HEK293 (cell line): ENCODE measurements around the gene COL5A3.

Experiments
- CTCF ChIA-PET: fragments of 350-600 bp; formaldehyde crosslinking; extraction: SDS; loops from one replicate; lab custom pipeline; 2021; ENCODE audit warnings: antibody characterized with exemption; lab: Yijun Ruan, JAX
- POLR2A ChIA-PET: fragments of 300-600 bp; formaldehyde crosslinking; extraction: SDS; loops from one replicate; lab custom pipeline; 2020; ENCODE audit warnings: antibody characterized with exemption, inconsistent platforms; lab: Yijun Ruan, JAX
- H3K27ac ChIP-seq: fragments of 200-500 bp; sonication (Bioruptor generic); 2 replicates; pipeline ENCODE4 v1.5.1; 2014; ENCODE audit warnings: low read depth, low read length, control low read depth, inconsistent platforms; ENCODE audit errors: extremely low read depth
- H3K36me3 ChIP-seq, 2 experiments: fragments of 200-500 bp in 1 of 2; sonication (Bioruptor generic) in 1 of 2; 1 replicate in 1 of 2; 2 replicates in 1 of 2; pipeline ENCODE4 v1.5.1; 2014 to 2017; ENCODE audit warnings: inconsistent platforms in 2 of 2, low read length in 2 of 2; ENCODE audit not compliant: control insufficient read depth in 2 of 2, insufficient read depth in 1 of 2
- H3K4me1 ChIP-seq: fragments of 200-500 bp; sonication (Bioruptor generic); 2 replicates; pipeline ENCODE4 v1.5.1; 2014; ENCODE audit warnings: mild to moderate bottlenecking, low read length, inconsistent platforms; ENCODE audit not compliant: control insufficient read depth, insufficient read depth
- H3K4me3 ChIP-seq: 2 replicates; pipeline ENCODE4 v1.5.1; 2011; ENCODE audit warnings: low read depth, mild to moderate bottlenecking, control low read depth, low read length, moderate library complexity
- H3K9me3 ChIP-seq: fragments of 200-500 bp; sonication (Bioruptor generic); 2 replicates; pipeline ENCODE4 v1.5.1; 2014; ENCODE audit warnings: low read depth, low read length, inconsistent platforms; ENCODE audit not compliant: control insufficient read depth, insufficient read depth
- BCL11A ChIP-seq: fragments of 450-650 bp; formaldehyde crosslinking; IDR thresholded peaks from 2 replicates; pipeline ENCODE4 v1.5.1; 2016; ENCODE audit warnings: low read depth, missing biosample characterization, missing genetic modification characterization
- GLIS1 ChIP-seq: fragments of 450-650 bp; formaldehyde crosslinking; IDR thresholded peaks from 2 replicates; pipeline ENCODE4 v1.5.1; 2016; ENCODE audit warnings: missing biosample characterization, missing genetic modification characterization
- GLIS2 ChIP-seq: fragments of 450-650 bp; formaldehyde crosslinking; IDR thresholded peaks from 2 replicates; pipeline ENCODE4 v1.5.1; 2016; ENCODE audit warnings: missing biosample characterization, missing genetic modification characterization
- HOXA7 ChIP-seq: sonication (generic); formaldehyde crosslinking; IDR thresholded peaks from 2 replicates; pipeline ENCODE4 v1.8.1; 2022; ENCODE audit warnings: missing genetic modification reagents, borderline replicate concordance
- KLF9 ChIP-seq: fragments of 450-650 bp; formaldehyde crosslinking; IDR thresholded peaks from 2 replicates; pipeline ENCODE4 v1.5.1; 2016; ENCODE audit warnings: missing biosample characterization, missing genetic modification characterization, low read depth
- RBAK ChIP-seq: fragments of 450-650 bp; formaldehyde crosslinking; IDR thresholded peaks from 2 replicates; pipeline ENCODE4 v1.5.1; 2016; ENCODE audit warnings: missing biosample characterization, missing genetic modification characterization
- ZBTB7A ChIP-seq: fragments of 450-650 bp; formaldehyde crosslinking; IDR thresholded peaks from 2 replicates; pipeline ENCODE4 v1.5.1; 2016; ENCODE audit warnings: low read depth, missing biosample characterization, missing genetic modification characterization
- ZFP69B ChIP-seq: fragments of 450-650 bp; formaldehyde crosslinking; IDR thresholded peaks from 2 replicates; pipeline ENCODE4 v1.5.1; 2016; ENCODE audit warnings: missing biosample characterization, missing genetic modification characterization
- ZNF132 ChIP-seq: fragments of 450-650 bp; formaldehyde crosslinking; IDR thresholded peaks from 2 replicates; pipeline ENCODE4 v1.5.1; 2017; ENCODE audit warnings: missing biosample characterization, missing genetic modification characterization, borderline replicate concordance
- ZNF155 ChIP-seq: fragments of 450-650 bp; formaldehyde crosslinking; IDR thresholded peaks from 2 replicates; pipeline ENCODE4 v1.5.1; 2016; ENCODE audit warnings: missing biosample characterization, missing genetic modification characterization
- ZNF214 ChIP-seq: fragments of 450-650 bp; formaldehyde crosslinking; IDR thresholded peaks from 2 replicates; pipeline ENCODE4 v1.5.1; 2017; ENCODE audit warnings: missing biosample characterization, mild to moderate bottlenecking, missing genetic modification characterization, borderline replicate concordance
- ZNF221 ChIP-seq: fragments of 450-650 bp; formaldehyde crosslinking; IDR thresholded peaks from 2 replicates; pipeline ENCODE4 v1.5.1; 2017; ENCODE audit warnings: missing biosample characterization, missing genetic modification characterization, borderline replicate concordance
- ZNF274 ChIP-seq, 2 experiments: fragments of 200-500 bp in 1 of 2; fragments of 450-650 bp in 1 of 2; sonication (Bioruptor generic) in 1 of 2; formaldehyde crosslinking in 1 of 2; IDR thresholded peaks; 2 replicates each; pipeline versions ENCODE4 v1.5.1 to v1.6.1; 2014 to 2016; ENCODE audit warnings: borderline replicate concordance in 1 of 2, inconsistent platforms in 1 of 2, low read length in 1 of 2, missing biosample characterization in 1 of 2, missing genetic modification characterization in 1 of 2
- ZNF302 ChIP-seq: fragments of 450-650 bp; formaldehyde crosslinking; IDR thresholded peaks from 2 replicates; pipeline ENCODE4 v1.5.1; 2016; ENCODE audit warnings: missing biosample characterization, missing genetic modification characterization, low read depth
- ZNF311 ChIP-seq: fragments of 450-650 bp; formaldehyde crosslinking; IDR thresholded peaks from 2 replicates; pipeline ENCODE4 v1.5.1; 2017; ENCODE audit warnings: missing biosample characterization, missing genetic modification characterization, borderline replicate concordance
- ZNF571 ChIP-seq: fragments of 450-650 bp; formaldehyde crosslinking; IDR thresholded peaks from 2 replicates; pipeline ENCODE4 v1.5.0; 2017; ENCODE audit warnings: missing biosample characterization, missing genetic modification characterization
- ZNF768 ChIP-seq: fragments of 450-650 bp; formaldehyde crosslinking; IDR thresholded peaks from 2 replicates; pipeline ENCODE4 v1.5.1; 2018; ENCODE audit warnings: missing biosample characterization, mild to moderate bottlenecking, missing genetic modification characterization
- TF ChIP-seq, protein P1 (sequence below): fragments of 450-650 bp; IDR thresholded peaks from 2 replicates; pipeline ENCODE4 v1.5.1; 2018; ENCODE audit warnings: missing biosample characterization, mild to moderate bottlenecking, missing genetic modification characterization
- TF ChIP-seq, protein P2 (sequence below): fragments of 450-650 bp; formaldehyde crosslinking; conservative IDR thresholded peaks from 2 replicates; pipeline ENCODE4 v1.5.1; 2016; ENCODE audit warnings: low read depth, missing biosample characterization, missing genetic modification characterization
- TF ChIP-seq, protein P3 (sequence below): fragments of 450-650 bp; formaldehyde crosslinking; IDR thresholded peaks from 2 replicates; pipeline ENCODE4 v1.5.1; 2016; ENCODE audit warnings: missing biosample characterization, missing genetic modification characterization
- TF ChIP-seq, protein P4 (sequence below): fragments of 450-650 bp; formaldehyde crosslinking; IDR thresholded peaks from 2 replicates; pipeline ENCODE4 v1.5.1; 2017; ENCODE audit warnings: missing biosample characterization, missing genetic modification characterization
- TF ChIP-seq, protein P5 (sequence below): fragments of 450-650 bp; formaldehyde crosslinking; IDR thresholded peaks from 2 replicates; pipeline ENCODE4; 2016; ENCODE audit warnings: missing biosample characterization, missing genetic modification characterization
- TF ChIP-seq, protein P6 (sequence below): fragments of 450-650 bp; formaldehyde crosslinking; IDR thresholded peaks from 2 replicates; pipeline ENCODE4 v1.5.1; 2016; ENCODE audit warnings: missing biosample characterization, missing genetic modification characterization

Gene COL5A3

DNA sequence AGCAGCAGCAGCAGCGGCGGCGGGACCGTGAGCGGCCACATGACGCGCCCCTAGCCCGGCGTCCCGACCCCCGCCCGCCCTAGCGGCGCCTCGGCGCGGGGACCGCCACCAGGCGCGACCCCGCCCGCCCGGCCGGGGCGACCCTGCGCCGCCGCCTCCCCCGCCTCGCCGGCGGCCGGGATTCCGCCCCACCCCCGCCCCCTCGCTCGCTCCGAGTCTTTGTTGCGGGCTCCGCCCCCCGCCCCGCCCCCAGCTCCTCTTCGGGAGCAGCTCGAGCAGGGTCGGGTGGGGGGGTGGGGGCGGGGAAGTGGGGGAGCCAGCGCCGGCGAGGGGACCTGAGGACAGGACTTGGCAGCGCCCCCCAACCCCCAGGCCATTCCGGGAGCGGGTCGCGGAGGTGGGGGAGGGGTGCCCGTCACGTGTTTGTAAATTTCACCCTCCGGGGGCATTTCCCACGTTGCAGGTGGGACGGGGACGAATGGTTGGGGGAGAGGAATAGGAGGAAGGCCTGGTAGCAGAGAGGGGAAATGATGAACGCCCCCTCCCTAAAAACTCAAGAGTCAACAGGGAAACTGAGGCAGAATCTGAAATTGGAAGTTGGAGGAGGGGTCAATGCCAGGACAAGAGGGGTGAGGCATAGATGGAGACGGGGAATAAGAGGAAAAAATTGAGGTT lies 73.8 kb downstream of the COL5A3 start, which contains the start of gene OLFM2 (continued):
- TF ChIP-seq ZNF274 (IDR thresholded peaks at IDR 0.05; ENCODE audit: low read length) (no peak), ZNF274 (tag by site-specific recombination; IDR thresholded peaks at IDR 0.05; ENCODE audit: borderline replicate concordance) (no peak), BCL11A (tag by site-specific recombination) (no peak), ZNF221 (tag by site-specific recombination) (no peak)

DNA sequence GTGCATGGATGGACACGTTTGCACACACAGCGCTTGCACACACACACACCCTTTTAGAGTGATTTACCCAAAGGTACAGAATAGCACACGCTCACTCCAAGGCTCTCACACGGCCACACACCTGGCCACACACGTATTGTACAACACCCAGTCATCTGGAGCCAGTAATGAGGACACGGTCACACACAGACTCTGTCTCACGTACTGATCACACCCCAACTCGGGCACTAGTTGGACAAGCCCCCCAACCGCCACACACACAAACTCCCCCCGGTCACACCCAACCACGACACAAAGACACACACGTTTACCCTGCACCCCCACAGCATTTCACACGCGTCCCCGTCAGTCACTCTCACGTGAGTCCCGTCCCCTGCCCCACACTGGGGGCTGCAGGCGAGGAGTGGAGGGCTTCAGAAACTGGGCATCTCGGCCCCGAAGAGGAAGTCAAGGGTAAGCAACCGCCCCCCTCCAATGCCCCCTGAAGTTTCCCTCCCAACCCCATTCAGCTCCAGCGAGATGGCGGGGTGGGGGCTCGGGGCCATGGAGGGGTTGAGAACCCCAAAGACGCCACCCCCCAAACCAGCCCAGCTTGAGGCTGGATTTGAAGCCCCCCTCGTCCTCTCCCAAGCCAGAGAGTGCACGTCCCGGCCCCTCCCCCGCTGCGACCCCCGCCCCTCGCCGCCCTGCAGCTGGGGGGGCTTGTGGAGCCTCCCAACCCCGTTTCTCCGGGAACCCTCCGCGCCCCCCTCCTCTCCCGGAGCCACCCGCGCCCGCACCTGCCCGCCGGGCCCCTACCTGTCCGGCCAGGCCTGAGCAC lies 74.6 kb downstream of the COL5A3 start:
- POLR2A ChIA-PET = no interaction called here
- Histone ChIP-seq H3K36me3 (no peaks in the 10 kb centered on the region), H3K9me3 (no peaks in the 10 kb centered on the region), H3K27ac (no peak overlapping the region), H3K4me1 (peaks cover 6% of the 10 kb centered on the region; the same call in 1 of the 2 replicates), H3K4me3 (peak overlapping the region; percentile 37)
- CTCF ChIA-PET = interaction anchor here (0.6 to 1.9 kb wide), 4 partner anchors 64 to 160 kb away, joined by 4 to 5 read pairs (median 4); no protein-coding TSS in a partner anchor
- TF ChIP-seq, protein P1, sequence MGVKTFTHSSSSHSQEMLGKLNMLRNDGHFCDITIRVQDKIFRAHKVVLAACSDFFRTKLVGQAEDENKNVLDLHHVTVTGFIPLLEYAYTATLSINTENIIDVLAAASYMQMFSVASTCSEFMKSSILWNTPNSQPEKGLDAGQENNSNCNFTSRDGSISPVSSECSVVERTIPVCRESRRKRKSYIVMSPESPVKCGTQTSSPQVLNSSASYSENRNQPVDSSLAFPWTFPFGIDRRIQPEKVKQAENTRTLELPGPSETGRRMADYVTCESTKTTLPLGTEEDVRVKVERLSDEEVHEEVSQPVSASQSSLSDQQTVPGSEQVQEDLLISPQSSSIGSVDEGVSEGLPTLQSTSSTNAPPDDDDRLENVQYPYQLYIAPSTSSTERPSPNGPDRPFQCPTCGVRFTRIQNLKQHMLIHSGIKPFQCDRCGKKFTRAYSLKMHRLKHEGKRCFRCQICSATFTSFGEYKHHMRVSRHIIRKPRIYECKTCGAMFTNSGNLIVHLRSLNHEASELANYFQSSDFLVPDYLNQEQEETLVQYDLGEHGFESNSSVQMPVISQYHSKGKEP = no peak
- TF ChIP-seq RBAK (tag by site-specific recombination) (no peak), ZNF302 (no peak), ZNF155 (tag by site-specific recombination) (no peak), ZFP69B (no peak), KLF9 (tag by site-specific recombination) (no peak), HOXA7 (CRISPR knock-in tag) (no peak), GLIS2 (tag by site-specific recombination) (peak; percentile 85), ZNF571 (tag by site-specific recombination) (no peak), ZNF768 (tag by site-specific recombination) (no peak), ZNF132 (tag by site-specific recombination) (no peak), ZBTB7A (tag by site-specific recombination) (peak; percentile 77; the same call in 1 of the 2 replicates), ZNF214 (tag by site-specific recombination) (no peak), GLIS1 (peak; percentile 36; the same call in 1 of the 2 replicates), ZNF311 (tag by site-specific recombination) (no peak)
- TF ChIP-seq, protein P2, sequence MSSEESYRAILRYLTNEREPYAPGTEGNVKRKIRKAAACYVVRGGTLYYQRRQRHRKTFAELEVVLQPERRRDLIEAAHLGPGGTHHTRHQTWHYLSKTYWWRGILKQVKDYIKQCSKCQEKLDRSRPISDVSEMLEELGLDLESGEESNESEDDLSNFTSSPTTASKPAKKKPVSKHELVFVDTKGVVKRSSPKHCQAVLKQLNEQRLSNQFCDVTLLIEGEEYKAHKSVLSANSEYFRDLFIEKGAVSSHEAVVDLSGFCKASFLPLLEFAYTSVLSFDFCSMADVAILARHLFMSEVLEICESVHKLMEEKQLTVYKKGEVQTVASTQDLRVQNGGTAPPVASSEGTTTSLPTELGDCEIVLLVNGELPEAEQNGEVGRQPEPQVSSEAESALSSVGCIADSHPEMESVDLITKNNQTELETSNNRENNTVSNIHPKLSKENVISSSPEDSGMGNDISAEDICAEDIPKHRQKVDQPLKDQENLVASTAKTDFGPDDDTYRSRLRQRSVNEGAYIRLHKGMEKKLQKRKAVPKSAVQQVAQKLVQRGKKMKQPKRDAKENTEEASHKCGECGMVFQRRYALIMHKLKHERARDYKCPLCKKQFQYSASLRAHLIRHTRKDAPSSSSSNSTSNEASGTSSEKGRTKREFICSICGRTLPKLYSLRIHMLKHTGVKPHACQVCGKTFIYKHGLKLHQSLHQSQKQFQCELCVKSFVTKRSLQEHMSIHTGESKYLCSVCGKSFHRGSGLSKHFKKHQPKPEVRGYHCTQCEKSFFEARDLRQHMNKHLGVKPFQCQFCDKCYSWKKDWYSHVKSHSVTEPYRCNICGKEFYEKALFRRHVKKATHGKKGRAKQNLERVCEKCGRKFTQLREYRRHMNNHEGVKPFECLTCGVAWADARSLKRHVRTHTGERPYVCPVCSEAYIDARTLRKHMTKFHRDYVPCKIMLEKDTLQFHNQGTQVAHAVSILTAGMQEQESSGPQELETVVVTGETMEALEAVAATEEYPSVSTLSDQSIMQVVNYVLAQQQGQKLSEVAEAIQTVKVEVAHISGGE (tag by site-specific recombination) = no peak
- TF ChIP-seq, protein P3, sequence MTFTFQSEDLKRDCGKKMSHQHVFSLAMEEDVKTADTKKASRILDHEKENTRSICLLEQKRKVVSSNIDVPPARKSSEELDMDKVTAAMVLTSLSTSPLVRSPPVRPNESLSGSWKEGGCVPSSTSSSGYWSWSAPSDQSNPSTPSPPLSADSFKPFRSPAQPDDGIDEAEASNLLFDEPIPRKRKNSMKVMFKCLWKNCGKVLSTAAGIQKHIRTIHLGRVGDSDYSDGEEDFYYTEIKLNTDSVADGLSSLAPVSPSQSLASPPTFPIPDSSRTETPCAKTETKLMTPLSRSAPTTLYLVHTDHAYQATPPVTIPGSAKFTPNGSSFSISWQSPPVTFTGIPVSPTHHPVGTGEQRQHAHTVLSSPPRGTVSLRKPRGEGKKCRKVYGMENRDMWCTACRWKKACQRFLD (tag by site-specific recombination) = no peak
- TF ChIP-seq, protein P4, sequence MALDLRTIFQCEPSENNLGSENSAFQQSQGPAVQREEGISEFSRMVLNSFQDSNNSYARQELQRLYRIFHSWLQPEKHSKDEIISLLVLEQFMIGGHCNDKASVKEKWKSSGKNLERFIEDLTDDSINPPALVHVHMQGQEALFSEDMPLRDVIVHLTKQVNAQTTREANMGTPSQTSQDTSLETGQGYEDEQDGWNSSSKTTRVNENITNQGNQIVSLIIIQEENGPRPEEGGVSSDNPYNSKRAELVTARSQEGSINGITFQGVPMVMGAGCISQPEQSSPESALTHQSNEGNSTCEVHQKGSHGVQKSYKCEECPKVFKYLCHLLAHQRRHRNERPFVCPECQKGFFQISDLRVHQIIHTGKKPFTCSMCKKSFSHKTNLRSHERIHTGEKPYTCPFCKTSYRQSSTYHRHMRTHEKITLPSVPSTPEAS (tag by site-specific recombination) = 0 out of 2 replicates have a peak, but pooled peaks have one; percentile 25
- TF ChIP-seq, protein P5, sequence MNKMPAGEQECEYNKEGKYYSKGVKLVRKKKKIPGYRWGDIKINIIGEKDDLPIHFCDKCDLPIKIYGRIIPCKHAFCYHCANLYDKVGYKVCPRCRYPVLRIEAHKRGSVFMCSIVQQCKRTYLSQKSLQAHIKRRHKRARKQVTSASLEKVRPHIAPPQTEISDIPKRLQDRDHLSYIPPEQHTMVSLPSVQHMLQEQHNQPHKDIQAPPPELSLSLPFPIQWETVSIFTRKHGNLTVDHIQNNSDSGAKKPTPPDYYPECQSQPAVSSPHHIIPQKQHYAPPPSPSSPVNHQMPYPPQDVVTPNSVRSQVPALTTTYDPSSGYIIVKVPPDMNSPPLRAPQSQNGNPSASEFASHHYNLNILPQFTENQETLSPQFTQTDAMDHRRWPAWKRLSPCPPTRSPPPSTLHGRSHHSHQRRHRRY = no peak
- TF ChIP-seq, protein P6, sequence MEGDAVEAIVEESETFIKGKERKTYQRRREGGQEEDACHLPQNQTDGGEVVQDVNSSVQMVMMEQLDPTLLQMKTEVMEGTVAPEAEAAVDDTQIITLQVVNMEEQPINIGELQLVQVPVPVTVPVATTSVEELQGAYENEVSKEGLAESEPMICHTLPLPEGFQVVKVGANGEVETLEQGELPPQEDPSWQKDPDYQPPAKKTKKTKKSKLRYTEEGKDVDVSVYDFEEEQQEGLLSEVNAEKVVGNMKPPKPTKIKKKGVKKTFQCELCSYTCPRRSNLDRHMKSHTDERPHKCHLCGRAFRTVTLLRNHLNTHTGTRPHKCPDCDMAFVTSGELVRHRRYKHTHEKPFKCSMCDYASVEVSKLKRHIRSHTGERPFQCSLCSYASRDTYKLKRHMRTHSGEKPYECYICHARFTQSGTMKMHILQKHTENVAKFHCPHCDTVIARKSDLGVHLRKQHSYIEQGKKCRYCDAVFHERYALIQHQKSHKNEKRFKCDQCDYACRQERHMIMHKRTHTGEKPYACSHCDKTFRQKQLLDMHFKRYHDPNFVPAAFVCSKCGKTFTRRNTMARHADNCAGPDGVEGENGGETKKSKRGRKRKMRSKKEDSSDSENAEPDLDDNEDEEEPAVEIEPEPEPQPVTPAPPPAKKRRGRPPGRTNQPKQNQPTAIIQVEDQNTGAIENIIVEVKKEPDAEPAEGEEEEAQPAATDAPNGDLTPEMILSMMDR (tag by site-specific recombination) = no peak
